ENCODE data around the gene PES1. TPM values are rescaled to one million over a fixed set of nuclear protein-coding genes. Genes with fewer than 3 reads are reported as not detected.
"Not testable (repeated sequence)": the region's sequence is repeated elsewhere in the genome, so short reads cannot be mapped to it uniquely, and the experiment has no call there.

The PES1 gene
- total and polyA plus RNA-seq, 2 donors from 2014 or later = 57.0 to 68.4 TPM

DNA sequence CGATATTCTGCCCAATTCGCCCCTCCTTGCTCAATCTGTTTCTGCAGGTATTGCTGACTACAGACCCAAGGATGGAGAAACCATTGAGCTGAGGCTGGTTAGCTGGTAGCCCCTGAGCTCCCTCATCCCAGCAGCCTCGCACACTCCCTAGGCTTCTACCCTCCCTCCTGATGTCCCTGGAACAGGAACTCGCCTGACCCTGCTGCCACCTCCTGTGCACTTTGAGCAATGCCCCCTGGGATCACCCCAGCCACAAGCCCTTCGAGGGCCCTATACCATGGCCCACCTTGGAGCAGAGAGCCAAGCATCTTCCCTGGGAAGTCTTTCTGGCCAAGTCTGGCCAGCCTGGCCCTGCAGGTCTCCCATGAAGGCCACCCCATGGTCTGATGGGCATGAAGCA, 34.7 kb upstream of the PES1 start:
- Histone ChIP-seq H3K4me1 (ENCODE audit: control insufficient read depth in 2 of 3, insufficient read depth in 2 of 3, low read depth in 1 of 3, low read length in 3 of 3) (no peaks in the 10 kb centered on the region), H3K36me3 (ENCODE audit: control insufficient read depth in 2 of 3, insufficient read depth in 3 of 3, low read length in 3 of 3) (peaks cover 0 to 6% (median 0%) of the 10 kb centered on the region in 3 donors), H3K27me3 (ENCODE audit: control insufficient read depth, insufficient read depth, low read length) (no peaks in the 10 kb centered on the region), H3K4me3 (ENCODE audit: low read length in 3 of 3) (no peak overlapping the region), H3K9me3 (ENCODE audit: control insufficient read depth in 2 of 3, insufficient read depth in 1 of 3, low read length in 3 of 3) (no peaks in the 10 kb centered on the region), H3K27ac (ENCODE audit: low read depth in 2 of 2, low read length in 2 of 2) (no peak overlapping the region), H3K9ac (ENCODE audit: low read length in 3 of 3) (no peak overlapping the region)
- TF ChIP-seq, protein P1, sequence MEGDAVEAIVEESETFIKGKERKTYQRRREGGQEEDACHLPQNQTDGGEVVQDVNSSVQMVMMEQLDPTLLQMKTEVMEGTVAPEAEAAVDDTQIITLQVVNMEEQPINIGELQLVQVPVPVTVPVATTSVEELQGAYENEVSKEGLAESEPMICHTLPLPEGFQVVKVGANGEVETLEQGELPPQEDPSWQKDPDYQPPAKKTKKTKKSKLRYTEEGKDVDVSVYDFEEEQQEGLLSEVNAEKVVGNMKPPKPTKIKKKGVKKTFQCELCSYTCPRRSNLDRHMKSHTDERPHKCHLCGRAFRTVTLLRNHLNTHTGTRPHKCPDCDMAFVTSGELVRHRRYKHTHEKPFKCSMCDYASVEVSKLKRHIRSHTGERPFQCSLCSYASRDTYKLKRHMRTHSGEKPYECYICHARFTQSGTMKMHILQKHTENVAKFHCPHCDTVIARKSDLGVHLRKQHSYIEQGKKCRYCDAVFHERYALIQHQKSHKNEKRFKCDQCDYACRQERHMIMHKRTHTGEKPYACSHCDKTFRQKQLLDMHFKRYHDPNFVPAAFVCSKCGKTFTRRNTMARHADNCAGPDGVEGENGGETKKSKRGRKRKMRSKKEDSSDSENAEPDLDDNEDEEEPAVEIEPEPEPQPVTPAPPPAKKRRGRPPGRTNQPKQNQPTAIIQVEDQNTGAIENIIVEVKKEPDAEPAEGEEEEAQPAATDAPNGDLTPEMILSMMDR (IDR thresholded peaks at IDR 0.05; ENCODE audit: borderline replicate concordance, extremely low read depth, insufficient read depth) = no peak
- DNase-seq = no peak
- no peak for FAIRE-seq
- intact Hi-C loops (cut with DNase I) = loop anchor here (10.0 kb wide), 1 partner anchor 128 kb away; no protein-coding TSS in a partner anchor

DNA sequence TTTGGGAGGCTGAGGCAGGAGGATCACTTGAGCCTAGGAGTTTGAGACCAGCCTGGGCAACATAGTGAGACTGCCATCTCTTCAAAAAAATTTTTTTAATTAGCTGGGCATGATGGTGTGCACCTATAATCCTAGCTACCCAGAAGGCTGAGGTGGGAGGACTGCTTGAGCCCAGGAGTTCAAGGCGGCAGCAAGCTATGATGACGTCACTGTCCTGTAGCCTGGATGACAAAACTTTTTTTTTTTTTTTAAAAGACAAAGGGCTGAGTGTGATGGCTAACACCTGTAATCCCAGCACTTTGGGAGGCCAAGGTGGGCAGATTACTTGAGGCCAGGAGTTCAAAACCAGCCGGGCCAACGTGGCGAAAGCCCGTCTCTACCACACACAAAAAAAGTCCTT, 28.2 kb upstream of the PES1 start:
- not testable (repeated sequence) for FAIRE-seq

DNA sequence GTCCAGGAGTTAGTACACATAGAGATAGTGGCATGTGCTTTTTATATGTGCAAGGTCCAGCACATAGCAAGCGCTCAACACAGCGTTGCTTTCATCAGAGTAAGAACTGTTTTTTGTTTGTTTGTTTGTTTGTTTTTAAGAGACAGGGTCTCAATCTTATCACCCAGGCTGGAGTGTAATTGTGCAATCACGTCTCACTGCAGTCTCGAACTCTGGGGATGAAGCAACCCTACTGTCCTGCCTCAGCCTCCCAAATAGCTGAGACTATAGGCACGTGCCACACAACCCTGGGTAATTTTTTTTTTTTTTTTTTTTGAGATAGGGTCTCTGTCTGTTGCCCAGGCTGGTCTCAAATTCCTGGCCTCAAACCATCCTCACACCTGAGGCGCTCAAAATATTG, 26.1 kb upstream of the PES1 start:
- H3K9me3 ChIP-seq (ENCODE audit: control insufficient read depth in 2 of 3, insufficient read depth in 1 of 3, low read length in 3 of 3) = no peaks in the 10 kb centered on the region
- TF ChIP-seq, protein P1 (IDR thresholded peaks at IDR 0.05; ENCODE audit: borderline replicate concordance, extremely low read depth, insufficient read depth) = no peak
- no peaks in the 10 kb centered on the region for H3K4me1 ChIP-seq (ENCODE audit: control insufficient read depth in 2 of 3, insufficient read depth in 2 of 3, low read depth in 1 of 3, low read length in 3 of 3)
- H3K4me3 ChIP-seq (ENCODE audit: low read length in 3 of 3) = no peak overlapping the region
- FAIRE-seq (no peak), DNase-seq (no peak)
- H3K9ac ChIP-seq (ENCODE audit: low read length in 3 of 3) = no peak overlapping the region
- H3K36me3 ChIP-seq (ENCODE audit: control insufficient read depth in 2 of 3, insufficient read depth in 3 of 3, low read length in 3 of 3) = peaks cover 2 to 24% (median 19%) of the 10 kb centered on the region in 3 donors
- intact Hi-C loops (cut with DNase I) = no loop called here
- no peak overlapping the region for H3K27ac ChIP-seq (ENCODE audit: low read depth in 2 of 2, low read length in 2 of 2)
- no peaks in the 10 kb centered on the region for H3K27me3 ChIP-seq (ENCODE audit: control insufficient read depth, insufficient read depth, low read length)

More for the DNA sequence above, 28.2 kb upstream of the PES1 start:
- not testable (repeated sequence) for DNase-seq; H3K27ac ChIP-seq (ENCODE audit: low read depth in 2 of 2, low read length in 2 of 2); H3K9me3 ChIP-seq (ENCODE audit: control insufficient read depth in 2 of 3, insufficient read depth in 1 of 3, low read length in 3 of 3); H3K27me3 ChIP-seq (ENCODE audit: control insufficient read depth, insufficient read depth, low read length); H3K9ac ChIP-seq (ENCODE audit: low read length in 3 of 3); H3K4me3 ChIP-seq (ENCODE audit: low read length in 3 of 3); H3K4me1 ChIP-seq (ENCODE audit: control insufficient read depth in 2 of 3, insufficient read depth in 2 of 3, low read depth in 1 of 3, low read length in 3 of 3)
- peaks cover 2 to 18% (median 9%) of the 10 kb centered on the region in 3 donors for H3K36me3 ChIP-seq (ENCODE audit: control insufficient read depth in 2 of 3, insufficient read depth in 3 of 3, low read length in 3 of 3)
- intact Hi-C loops (cut with DNase I) = loop anchor here (10.0 kb wide), 1 partner anchor 135 kb away; no protein-coding TSS in a partner anchor

DNA sequence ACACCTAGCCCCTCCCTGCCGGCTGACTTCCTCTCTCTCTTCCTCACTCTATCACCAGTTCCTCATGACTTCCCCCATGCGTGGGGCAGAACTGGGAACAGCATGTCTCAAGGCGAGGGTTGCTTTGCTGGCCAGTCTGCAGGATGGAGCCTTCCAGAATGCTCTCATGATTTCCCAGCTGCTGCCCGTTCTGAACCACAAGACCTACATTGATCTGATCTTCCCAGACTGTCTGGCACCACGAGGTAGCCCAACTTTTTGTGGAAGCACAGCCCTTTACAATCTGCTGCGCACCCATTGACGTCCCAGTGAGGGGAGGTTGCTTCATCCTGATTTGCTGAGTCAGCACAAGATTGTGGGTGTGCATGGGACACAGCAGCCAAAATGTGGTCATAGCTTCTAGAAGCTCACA, 23.8 kb upstream of the PES1 start:
- peaks cover 2 to 27% (median 20%) of the 10 kb centered on the region in 3 donors for H3K36me3 ChIP-seq (ENCODE audit: control insufficient read depth in 2 of 3, insufficient read depth in 3 of 3, low read length in 3 of 3)
- DNase-seq = no peak

More for the DNA sequence above, 23.8 kb upstream of the PES1 start:
- FAIRE-seq = no peak
- Histone ChIP-seq H3K9ac (ENCODE audit: low read length in 3 of 3) (no peak overlapping the region), H3K9me3 (ENCODE audit: control insufficient read depth in 2 of 3, insufficient read depth in 1 of 3, low read length in 3 of 3) (no peaks in the 10 kb centered on the region), H3K27me3 (ENCODE audit: control insufficient read depth, insufficient read depth, low read length) (no peaks in the 10 kb centered on the region), H3K27ac (ENCODE audit: low read depth in 2 of 2, low read length in 2 of 2) (no peak overlapping the region), H3K4me1 (ENCODE audit: control insufficient read depth in 2 of 3, insufficient read depth in 2 of 3, low read depth in 1 of 3, low read length in 3 of 3) (no peaks in the 10 kb centered on the region), H3K4me3 (ENCODE audit: low read length in 3 of 3) (no peak overlapping the region)
- TF ChIP-seq, protein P1 (IDR thresholded peaks at IDR 0.05; ENCODE audit: borderline replicate concordance, extremely low read depth, insufficient read depth) = no peak
- intact Hi-C loops (cut with DNase I) = no loop called here
